Activated CD4-positive, alpha-beta T cell treated with anti-CD3 and anti-CD28 coated beads, Interleukin-2, amount 50 U/mL, for 1 hour (primary cell): Measurements from ENCODE around the gene ARHGEF9.
"Not testable (repeated sequence)": the region's sequence is repeated elsewhere in the genome, so short reads cannot be mapped to it uniquely, and the experiment has no call there.

Experiments used
- DNase-seq: peaks from one replicate; pipeline ENCODE4 v3.0.0-alpha.2; 2020

Gene ARHGEF9

GRCh38 chrX:63656871-63657580 is 128.0 kb downstream of the ARHGEF9 start:
- no peak for DNase-seq

GRCh38 chrX:63652086-63652765 is 132.8 kb downstream of the ARHGEF9 start:
- DNase-seq = no peak

GRCh38 chrX:63645748-63646147 is 139.3 kb downstream of the ARHGEF9 start:
- not testable (repeated sequence) for DNase-seq

- DNase-seq = no peak
Measured at GRCh38 chrX:63635750-63636149, 149.3 kb downstream of the ARHGEF9 start.

- no peak for DNase-seq
Measured at GRCh38 chrX:63613531-63614028, 171.4 kb downstream of the ARHGEF9 start.

- DNase-seq = no peak
Measured at GRCh38 chrX:63585936-63586335, 199.1 kb downstream of the ARHGEF9 start.
